Measurements from ENCODE around the gene PRPF8. TPM values are rescaled to one million over a fixed set of nuclear protein-coding genes. Genes with fewer than 3 reads are reported as not detected.

The PRPF8 gene
- total and polyA plus RNA-seq, 2 of the 13 experiments (the other 11 are each of a cell fraction or from before 2014, with no cell fraction given): 112 to 179 TPM

DNA sequence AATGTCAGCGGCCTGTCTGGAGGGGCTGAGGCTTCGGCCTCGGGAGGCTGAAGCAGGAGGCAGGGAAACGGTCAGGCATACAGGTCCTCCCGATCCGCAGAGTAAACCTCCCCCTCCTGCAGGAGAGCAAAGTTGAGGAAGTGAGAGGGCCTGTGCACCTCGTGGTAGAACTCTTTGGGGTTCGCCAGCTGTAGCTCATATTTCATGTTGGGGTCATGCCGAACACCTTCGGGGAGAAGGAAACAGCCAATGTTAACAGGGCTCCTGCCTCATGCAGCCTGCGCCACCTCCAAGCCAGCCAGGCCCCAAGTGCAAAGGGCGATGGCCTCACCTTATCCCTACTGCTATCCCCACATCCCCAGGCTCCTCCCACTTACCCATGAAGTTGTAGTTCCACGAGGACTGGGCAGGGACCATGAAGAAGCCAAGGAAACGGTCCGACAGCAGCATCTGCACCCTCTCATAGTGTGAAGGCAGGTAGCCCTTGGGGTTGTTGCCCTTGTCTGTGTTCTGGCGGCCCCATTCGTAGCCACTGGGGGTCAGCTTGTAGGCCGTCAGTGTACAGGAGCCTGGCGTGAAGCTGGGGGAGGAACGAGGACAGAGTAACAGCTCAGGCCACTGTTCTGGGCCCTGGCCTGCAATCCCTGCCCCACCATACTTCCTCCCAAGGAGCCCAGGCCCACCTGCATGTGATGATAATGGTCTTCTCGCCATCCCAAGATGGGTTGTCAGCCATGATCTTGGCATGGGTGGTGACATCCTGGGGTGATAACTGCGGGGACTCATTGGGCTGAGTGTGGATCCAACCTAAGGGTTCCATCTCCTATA is 33.7 kb downstream of the PRPF8 start (continued):
- TF ChIP-seq, protein P1, sequence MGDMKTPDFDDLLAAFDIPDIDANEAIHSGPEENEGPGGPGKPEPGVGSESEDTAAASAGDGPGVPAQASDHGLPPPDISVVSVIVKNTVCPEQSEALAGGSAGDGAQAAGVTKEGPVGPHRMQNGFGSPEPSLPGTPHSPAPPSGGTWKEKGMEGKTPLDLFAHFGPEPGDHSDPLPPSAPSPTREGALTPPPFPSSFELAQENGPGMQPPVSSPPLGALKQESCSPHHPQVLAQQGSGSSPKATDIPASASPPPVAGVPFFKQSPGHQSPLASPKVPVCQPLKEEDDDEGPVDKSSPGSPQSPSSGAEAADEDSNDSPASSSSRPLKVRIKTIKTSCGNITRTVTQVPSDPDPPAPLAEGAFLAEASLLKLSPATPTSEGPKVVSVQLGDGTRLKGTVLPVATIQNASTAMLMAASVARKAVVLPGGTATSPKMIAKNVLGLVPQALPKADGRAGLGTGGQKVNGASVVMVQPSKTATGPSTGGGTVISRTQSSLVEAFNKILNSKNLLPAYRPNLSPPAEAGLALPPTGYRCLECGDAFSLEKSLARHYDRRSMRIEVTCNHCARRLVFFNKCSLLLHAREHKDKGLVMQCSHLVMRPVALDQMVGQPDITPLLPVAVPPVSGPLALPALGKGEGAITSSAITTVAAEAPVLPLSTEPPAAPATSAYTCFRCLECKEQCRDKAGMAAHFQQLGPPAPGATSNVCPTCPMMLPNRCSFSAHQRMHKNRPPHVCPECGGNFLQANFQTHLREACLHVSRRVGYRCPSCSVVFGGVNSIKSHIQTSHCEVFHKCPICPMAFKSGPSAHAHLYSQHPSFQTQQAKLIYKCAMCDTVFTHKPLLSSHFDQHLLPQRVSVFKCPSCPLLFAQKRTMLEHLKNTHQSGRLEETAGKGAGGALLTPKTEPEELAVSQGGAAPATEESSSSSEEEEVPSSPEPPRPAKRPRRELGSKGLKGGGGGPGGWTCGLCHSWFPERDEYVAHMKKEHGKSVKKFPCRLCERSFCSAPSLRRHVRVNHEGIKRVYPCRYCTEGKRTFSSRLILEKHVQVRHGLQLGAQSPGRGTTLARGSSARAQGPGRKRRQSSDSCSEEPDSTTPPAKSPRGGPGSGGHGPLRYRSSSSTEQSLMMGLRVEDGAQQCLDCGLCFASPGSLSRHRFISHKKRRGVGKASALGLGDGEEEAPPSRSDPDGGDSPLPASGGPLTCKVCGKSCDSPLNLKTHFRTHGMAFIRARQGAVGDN (CRISPR knock-in tag; IDR thresholded peaks at IDR 0.05): peak; percentile 56
- TF ChIP-seq RFXANK (CRISPR knock-in tag; IDR thresholded peaks at IDR 0.05): no peak
- TF ChIP-seq, protein P2, sequence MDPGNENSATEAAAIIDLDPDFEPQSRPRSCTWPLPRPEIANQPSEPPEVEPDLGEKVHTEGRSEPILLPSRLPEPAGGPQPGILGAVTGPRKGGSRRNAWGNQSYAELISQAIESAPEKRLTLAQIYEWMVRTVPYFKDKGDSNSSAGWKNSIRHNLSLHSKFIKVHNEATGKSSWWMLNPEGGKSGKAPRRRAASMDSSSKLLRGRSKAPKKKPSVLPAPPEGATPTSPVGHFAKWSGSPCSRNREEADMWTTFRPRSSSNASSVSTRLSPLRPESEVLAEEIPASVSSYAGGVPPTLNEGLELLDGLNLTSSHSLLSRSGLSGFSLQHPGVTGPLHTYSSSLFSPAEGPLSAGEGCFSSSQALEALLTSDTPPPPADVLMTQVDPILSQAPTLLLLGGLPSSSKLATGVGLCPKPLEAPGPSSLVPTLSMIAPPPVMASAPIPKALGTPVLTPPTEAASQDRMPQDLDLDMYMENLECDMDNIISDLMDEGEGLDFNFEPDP (CRISPR knock-in tag; conservative IDR thresholded peaks at IDR 0.05): 0 out of 2 replicates have a peak, but pooled peaks have one; percentile 25
- TF ChIP-seq HIVEP1 (CRISPR knock-in tag; IDR thresholded peaks at IDR 0.05): 0 out of 2 replicates have a peak, but pooled peaks have one; percentile 12
